HG03064 (cell line): ENCODE results near the gene IGSF21.

Experiments
- ATAC-seq: cut with Tn5 transposase; IDR thresholded peaks from one replicate; pipeline ENCODE4 v1.9.1; 2021; ENCODE audit warnings: low read depth; ENCODE audit not compliant: unreplicated experiment

IGSF21 gene

GRCh38 chr1:18174037-18174436 is 66.4 kb downstream of the IGSF21 start:
- ATAC-seq, result no peak

DNA sequence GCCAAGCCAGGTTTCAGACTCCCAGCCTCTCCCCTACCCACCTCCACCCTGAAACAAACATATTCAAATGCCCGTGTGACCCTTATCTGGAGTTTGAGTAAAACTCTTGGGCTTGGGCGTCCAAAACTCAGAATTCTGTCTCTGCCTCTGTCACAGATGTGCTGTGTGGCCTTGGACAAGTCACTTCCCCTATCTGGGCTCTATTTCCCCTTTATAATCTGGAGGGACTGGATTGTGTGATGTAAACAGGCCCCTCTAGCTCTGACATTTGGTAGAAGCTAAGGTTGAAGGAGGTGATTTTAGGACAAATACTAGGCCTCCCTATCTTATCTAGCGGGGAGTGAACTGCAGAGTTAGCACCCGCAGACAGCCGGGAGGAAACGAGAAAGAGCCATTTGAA is 67.5 kb downstream of the IGSF21 start:
- ATAC-seq, result no peak

- ATAC-seq, result no peak
Observed at GRCh38 chr1:18175530-18176377, 68.2 kb downstream of the IGSF21 start.

DNA sequence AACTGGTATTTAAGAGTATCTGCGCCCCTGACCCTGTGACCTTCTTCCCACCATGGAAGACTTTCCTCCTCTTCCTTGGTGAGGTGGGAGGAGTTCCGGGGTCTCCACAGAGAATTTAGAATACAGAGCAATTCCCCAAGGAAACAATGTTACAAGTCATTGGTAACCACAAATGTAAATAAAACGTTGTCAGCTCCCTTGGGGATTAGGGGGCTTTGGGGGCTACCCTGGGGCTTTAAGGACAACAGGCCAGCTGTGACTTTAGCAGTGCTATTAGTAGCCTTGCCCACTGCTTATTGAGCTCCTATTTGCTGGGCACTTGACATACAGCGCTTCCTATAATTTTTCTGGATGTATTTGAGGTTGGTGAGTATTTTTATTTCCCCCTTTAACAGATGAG is 69.0 kb downstream of the IGSF21 start:
- ATAC-seq, result no peak

GRCh38 chr1:18178111-18178510 is 70.5 kb downstream of the IGSF21 start:
- ATAC-seq, result no peak

DNA sequence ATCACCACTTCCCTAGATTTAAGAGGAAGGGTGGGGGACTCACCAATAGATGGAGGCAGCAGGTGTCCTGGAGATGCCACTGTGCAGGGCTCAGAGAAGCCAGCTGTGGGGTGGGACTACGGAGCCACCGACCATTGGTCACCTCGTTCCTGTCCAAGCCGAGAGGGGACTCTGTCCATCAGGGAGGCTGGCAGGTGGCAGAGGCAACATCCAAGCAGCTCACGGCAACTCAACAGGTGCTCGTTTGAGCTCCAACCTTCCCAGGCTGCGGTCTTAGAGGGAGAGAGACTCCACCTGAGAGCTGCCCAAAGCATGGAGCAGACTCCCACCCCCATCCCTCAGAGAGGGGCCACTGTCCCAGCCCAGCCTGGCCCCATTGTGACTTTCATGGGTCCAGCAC is 71.4 kb downstream of the IGSF21 start:
- ATAC-seq, result no peak

DNA sequence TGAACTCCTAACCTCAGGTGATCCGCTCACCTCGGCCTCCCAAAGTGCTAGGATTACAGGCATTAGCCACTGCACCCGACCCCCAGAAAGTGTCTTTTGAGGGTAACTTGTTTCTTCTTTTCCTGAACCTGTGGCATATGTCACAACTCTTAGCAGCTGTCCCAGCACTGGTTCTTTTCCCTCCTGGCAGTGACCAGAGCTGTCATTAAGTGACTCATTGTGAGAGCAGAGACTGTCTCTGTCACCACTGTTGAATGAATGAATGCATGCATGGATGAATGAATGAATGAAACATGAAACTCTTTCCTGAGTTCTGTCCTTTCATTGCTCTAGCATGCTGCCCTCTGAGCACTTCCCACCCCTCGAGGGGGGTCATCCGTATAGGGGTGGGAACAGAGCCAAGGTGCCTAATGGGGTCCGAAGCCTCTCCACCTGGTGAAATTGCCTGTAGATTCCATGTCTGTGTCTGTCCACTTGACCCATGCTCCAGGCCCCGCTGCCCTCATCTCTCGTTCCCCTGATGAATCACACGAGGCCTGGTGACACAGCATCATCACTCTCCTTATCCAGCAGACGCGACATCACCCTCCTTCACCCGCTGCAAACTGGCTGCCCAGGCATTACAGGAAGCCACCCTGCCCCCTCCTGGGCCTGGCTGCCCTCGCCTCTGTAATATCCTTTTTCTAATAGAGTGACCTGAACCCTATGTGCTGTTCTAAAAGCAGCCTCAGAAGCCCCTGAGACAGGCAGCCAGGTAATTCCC is 75.0 kb downstream of the IGSF21 start:
- no peak for ATAC-seq

DNA sequence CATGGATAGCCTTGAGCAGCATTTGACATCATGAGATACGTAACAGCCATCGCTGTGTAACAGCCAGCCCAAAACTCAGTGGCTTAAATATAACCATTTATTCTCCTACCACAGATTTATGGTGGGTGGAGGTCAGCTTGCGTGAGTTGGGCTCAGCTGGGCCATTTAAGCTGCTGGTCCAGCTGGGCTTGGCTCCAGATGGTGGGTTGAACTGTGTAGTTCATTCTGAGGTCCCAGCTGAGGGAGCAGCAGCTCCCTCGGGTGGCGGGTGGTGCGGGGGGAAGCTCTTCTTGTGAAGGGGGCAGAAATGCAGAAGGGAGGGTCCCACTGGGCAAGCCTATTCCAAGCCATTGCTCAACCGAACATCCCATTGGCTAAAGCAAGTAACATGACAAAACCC is 75.9 kb downstream of the IGSF21 start:
- no peak for ATAC-seq

DNA sequence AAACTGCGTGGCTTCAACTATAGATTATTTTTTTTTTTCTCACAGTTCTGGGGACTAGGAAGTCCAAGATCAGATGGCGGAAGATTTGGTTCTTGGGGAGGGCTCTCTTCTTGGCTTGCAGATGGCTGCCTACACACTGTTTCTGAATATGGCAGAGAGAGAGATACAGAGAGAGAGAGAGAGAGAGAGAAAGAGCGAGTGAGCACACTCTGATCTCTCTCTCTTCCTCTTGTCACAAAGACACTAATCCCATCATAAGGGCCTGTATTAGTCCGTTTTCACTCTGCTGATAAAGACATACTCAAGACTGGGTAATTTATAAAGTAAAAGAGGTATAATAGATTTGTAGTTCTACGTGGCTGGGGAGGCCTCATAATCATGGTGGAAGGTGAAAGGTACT is 79.5 kb downstream of the IGSF21 start:
- ATAC-seq, result no peak

DNA sequence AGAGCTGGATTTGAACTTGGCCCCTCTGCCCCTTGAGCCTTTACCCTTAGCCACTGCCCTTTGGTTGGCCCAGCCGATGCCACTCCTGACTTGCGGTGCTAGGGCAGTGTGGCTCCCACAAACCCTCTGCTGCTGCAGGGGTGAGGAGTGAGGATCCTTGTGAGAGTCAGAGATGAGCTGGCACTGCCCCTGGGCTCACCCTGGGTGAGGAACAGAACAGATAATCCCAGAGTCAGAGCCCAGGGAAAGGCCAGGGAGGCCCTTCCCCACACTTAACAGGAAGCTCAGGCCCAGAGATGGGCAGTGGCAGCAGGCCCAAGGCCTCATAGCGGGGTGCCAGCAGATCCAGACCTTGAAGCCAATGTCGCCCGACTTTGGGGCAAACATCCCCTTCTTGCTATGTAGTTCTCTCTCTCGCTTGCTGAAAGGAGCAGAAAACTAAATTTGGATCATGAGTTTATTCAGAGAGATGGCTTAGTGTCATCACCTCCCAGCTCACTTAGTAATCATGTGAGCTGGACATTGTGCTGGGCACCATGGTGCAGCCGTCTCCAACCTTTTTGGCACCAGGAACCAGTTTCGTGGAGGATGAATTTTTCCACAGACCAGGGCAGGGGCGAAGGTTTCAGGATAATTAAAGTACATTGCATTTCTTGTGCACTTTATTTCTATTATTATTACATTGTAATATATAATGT is 81.4 kb downstream of the IGSF21 start:
- ATAC-seq, result no peak

DNA sequence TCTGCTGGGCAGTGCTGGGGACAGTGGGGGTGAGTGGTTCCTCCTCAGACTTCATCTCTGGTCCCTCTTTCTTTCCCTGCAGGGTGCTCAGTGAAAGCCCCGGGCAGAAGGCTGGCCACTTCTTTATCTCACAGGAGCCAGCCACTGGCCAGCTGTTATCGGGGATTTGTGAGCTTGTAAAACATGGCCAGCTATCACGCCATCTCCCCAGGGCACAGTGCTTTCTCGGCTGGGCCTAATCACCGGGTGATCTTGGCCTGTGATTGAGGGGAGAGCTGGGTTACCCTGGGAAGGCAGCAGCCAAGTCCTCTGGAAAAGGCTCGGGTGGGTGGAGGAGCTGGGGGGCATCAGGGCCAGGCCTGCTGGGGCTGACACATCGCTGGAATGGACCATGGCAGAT is 83.0 kb downstream of the IGSF21 start:
- no peak for ATAC-seq

DNA sequence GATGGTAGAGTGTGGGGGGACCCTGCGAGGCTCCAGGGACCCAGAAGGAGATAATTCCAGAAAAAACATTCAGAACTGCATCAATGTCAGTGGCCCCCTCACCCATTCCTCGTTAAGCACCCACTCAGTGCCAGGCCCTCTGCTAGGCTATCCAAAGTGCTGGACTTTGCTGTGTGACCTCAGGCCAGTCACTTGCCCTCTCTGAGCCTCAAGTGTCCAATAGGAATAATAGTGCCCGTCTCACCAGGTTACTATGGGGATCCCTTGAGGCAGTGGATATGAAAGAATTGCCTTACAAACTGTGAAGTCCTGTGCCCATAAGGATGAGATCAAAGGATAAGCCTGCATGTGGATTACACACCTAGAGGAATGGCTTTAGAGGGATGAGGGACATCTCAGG is 83.4 kb downstream of the IGSF21 start:
- no peak for ATAC-seq

DNA sequence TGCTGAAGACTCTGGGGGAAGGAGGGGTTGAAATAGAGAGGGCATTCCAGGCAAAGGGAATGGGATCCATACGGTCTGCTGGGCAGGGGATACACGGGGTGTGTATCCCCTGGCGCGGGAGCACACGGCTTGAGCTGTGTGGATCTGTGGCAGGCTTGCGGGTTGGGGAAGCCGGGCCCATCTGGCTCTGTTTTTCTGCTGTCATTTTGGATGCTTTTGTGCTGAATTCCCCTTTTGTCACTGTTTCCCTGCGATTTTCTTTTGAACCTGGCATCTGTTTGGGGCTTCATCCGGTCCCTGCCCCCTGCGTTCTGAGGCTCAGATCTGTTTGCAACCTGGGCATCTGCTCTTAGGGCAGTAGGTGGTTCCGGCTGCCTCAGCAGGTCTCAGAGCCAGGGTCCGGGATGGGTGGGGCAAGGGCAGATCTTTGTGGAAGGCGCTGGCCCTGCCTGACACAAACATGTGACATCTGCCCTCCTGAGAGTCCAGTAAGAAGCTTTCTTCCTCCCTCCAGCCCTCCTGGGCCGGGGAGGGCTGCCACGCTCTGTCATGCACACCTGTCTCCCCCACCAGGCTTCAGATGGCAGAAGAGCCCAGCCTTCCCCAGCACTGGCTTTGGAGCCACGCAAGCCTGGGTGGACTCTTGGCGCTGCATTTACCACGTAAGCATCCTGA is 84.0 kb downstream of the IGSF21 start:
- ATAC-seq, result no peak

DNA sequence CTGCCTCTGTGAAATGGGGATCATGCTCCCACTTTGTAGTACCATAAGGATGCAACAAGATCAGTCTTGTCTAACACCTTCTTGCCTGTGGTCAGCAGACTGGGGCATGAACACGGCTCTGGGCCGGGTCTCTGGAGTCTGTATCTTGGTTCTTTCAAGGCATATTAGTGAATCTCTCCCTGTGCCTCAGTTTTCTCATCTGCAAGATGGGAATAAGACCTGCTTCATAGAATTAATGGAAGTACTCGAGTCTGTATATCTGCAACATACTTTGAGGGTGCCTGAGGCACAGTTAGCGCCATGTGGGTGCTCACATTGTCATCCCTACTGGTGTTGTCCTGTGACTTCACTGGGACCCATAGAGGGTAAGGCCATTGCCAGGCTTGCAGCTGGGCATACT is 84.6 kb downstream of the IGSF21 start:
- ATAC-seq, result no peak

DNA sequence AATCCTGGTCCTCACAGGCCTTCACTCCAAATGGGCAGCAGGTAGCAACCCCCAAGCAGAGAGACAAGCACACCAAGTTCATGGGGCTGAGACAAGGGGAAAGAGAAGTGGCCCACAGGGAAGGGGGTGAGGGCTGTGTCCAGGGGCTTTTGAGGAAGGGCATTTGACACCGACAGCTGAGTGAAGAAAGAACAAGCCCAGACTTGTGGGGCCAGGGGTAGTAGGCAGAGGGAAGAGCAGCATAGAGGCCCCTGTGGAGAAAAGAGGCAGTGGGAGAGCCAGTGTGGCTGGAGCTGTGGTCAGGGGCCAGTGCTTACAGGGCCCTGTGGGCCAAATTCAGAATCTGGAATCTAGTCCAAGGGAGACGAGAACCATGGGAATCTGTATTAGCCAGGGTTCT is 85.4 kb downstream of the IGSF21 start:
- ATAC-seq, result no peak

DNA sequence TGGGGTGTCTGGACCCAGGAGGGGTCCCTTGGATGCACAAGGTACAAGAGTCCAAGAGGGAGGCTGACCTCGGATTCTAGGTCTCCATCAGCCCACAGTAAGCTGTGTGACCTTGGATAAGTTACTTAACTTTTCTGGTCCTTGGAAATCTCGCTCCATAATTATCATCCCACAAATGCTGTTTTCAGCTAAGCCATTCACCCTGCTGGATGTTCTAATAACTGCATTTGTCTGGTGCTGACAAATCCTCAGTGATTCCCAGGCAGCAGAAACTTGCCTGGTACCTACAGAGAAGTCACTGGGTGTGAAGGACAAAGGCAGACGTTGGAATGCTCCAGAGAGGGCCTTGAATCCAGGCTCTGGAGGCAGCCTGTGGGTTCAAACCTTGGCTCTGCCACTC is 89.7 kb downstream of the IGSF21 start:
- no peak for ATAC-seq

DNA sequence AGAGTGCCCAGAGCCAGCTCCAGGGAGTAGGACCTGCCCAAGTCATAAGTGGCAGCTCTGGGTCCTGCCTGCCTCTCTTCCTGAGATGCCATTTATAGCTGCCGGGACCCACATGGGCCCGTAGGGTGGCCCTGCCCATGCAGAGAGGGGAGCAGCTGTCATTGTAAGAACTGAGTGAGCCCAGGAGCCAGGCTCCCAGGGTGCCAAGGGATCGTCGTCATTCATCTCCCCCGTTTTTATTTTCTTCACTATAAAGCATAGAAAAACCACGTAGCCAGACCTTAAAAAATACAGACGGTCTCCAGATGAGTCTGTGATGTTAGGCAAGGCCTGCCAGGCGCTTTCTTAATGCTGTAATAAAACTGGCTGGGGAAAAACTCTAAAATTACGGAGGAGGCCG is 90.7 kb downstream of the IGSF21 start:
- no peak for ATAC-seq

DNA sequence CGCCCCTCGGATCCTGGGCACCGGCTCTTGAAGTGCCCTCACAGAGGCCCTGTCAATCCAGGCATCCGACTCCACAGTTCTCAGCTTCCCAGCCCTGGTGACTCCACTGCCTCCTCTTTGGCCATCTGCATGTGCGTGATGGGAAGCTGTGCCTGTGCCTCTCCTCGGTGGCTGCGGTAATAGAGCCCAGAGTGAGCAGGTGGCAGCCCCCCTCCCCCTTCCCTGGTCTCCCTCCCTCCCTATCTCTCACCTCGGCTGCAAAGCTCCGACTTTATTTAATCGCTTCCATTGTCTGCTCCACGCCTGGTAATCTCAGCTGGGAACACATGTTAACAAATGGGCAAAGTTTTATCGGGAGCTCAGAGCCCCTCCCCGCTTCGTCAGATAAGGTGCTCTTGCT is 91.9 kb downstream of the IGSF21 start:
- no peak for ATAC-seq

GRCh38 chr1:18200136-18200717 is 92.6 kb downstream of the IGSF21 start:
- ATAC-seq, result no peak

DNA sequence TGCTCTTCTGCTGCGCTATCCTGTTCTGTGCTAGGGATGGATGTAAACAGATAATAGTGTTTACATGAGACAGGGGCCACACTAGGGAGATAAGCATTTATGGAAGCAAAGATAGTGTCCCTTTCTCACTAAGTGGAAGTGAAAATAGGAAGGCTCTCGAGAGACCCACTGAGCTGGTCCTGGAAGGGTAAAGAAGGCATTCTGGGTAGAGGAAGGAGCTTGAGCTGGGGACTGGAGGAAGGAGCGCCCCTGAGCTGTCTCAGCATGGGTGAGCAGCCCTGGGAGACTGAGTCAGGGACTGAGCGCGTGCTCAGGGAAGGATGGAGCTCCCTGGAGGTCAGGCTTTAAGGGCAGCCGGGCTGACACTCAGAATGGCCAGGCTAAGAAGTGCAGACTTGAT is 93.3 kb downstream of the IGSF21 start:
- no peak for ATAC-seq
